Activated gamma-delta T cell (primary cell): Measurements from ENCODE around the gene LANCL1.

ENCODE experiments used
- DNase-seq: peaks from one replicate; lab custom pipeline; 2025; lab: John Stamatoyannopoulos, UW
- total RNA-seq, 2 donors: gene quantifications; one replicate each; lab custom pipeline; 2026; lab: John Stamatoyannopoulos, UW

LANCL1 gene
- total RNA-seq = 56.8 to 63.4 reads per million in 2 donors

- peak; percentile 40 for DNase-seq
Measured at GRCh38 chr2:210476194-210477128, at the start of gene LANCL1. TSS of gene LANCL1 (minus strand) at chr2:210476759. CDS start at chr2:210476396, 363 bp downstream.

- DNase-seq = no peak
Measured at GRCh38 chr2:210524533-210524932, 48.0 kb upstream of the LANCL1 start.

GRCh38 chr2:210523650-210524289 lies 47.2 kb upstream of the LANCL1 start:
- no peak for DNase-seq

GRCh38 chr2:210522399-210522798 lies 45.8 kb upstream of the LANCL1 start:
- no peak for DNase-seq

GRCh38 chr2:210519594-210519993 lies 43.0 kb upstream of the LANCL1 start:
- no peak for DNase-seq

- no peak for DNase-seq
Measured at GRCh38 chr2:210517264-210517663, 40.7 kb upstream of the LANCL1 start.

GRCh38 chr2:210515911-210516310 lies 39.4 kb upstream of the LANCL1 start:
- no peak for DNase-seq

GRCh38 chr2:210503725-210504191 lies 27.2 kb upstream of the LANCL1 start:
- DNase-seq = no peak

GRCh38 chr2:210503001-210503623 lies 26.6 kb upstream of the LANCL1 start:
- no peak for DNase-seq

- DNase-seq = no peak
Measured at GRCh38 chr2:210496512-210496911, 20.0 kb upstream of the LANCL1 start.

GRCh38 chr2:210493528-210493927 lies 17.0 kb upstream of the LANCL1 start:
- DNase-seq = no peak

GRCh38 chr2:210481601-210482175 lies 5.1 kb upstream of the LANCL1 start:
- DNase-seq = no peak

GRCh38 chr2:210480764-210481163 lies 4.2 kb upstream of the LANCL1 start:
- no peak for DNase-seq

GRCh38 chr2:210480079-210480478 lies 3.5 kb upstream of the LANCL1 start:
- DNase-seq = no peak

GRCh38 chr2:210478661-210479060 lies 2.1 kb upstream of the LANCL1 start:
- DNase-seq = no peak

GRCh38 chr2:210477496-210477895 lies 937 bp upstream of the LANCL1 start:
- no peak for DNase-seq

- DNase-seq = no peak
Measured at GRCh38 chr2:210475706-210476105, 853 bp downstream of the LANCL1 start.

- no peak for DNase-seq
Measured at GRCh38 chr2:210474776-210475175, 1.8 kb downstream of the LANCL1 start.

- no peak for DNase-seq
Measured at GRCh38 chr2:210461401-210461800, 15.2 kb downstream of the LANCL1 start.

GRCh38 chr2:210460322-210461227 lies 16.0 kb downstream of the LANCL1 start:
- DNase-seq = no peak

- DNase-seq = no peak
Measured at GRCh38 chr2:210459880-210460279, 16.7 kb downstream of the LANCL1 start.
